Activated effector memory CD4-positive, alpha-beta T cell treated with Interleukin-2 at 50 U/mL for 16 hours (primary cell): ENCODE results near the gene PCYT1B.

Experiments used
- DNase-seq: peaks from one replicate; pipeline ENCODE4 v3.0.0-alpha.2; 2020

PCYT1B gene

DNA sequence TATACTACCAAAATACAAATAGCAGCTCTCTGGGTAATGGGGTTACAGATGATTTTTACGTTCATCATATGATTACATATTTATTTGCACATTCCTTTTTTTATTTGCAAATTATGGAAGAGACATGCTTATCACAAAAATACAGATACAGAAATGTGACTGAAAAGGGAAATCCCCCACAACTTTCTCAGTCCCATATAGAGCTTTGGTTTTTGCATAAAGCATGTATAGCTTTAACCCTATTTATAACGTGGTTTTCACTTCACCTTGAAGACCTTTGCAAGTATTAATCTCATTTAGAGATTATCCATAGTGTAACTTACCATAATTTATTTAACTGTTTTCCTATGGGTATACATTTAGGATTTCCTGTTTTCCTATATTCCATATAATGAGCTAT lies 126.7 kb downstream of the PCYT1B start:
- DNase-seq = no peak

DNA sequence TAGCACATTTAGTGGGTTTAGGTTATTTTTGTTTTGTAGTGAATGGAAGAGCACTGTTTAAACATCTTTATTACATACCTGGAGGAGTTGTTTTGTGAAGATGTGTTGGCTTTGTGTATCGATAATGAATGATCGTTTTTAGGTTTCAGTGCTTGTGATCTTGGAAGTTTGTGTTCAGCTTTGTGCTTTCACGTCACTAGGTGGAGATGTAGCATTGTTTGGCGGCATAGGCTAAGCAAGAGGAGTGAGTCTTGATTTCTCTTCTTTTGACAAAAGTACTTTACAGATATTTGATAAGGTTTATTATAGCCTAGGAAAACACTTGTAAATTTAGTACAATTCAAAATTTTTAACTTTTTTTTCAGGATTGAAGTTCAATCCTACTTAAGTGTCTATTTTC lies 131.7 kb downstream of the PCYT1B start:
- no peak for DNase-seq

DNA sequence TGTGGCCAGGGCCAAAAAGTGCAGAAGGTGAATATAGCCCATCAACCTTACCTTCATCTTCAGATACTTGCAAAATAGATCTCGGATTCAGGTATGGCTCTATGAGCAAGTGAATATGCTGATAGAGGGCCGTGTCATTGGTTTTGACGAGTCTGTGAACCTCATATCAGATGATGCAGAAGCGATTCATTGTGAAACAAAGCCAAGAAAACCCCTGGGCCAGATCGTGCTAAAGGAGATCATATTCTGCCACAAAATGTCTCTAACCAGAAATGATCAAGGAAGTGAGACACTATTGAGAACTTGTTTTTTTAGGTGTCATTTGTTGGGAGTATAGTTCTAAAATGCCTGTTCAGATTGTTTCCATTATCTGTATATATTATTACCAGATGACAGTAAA lies 133.7 kb downstream of the PCYT1B start:
- no peak for DNase-seq

DNA sequence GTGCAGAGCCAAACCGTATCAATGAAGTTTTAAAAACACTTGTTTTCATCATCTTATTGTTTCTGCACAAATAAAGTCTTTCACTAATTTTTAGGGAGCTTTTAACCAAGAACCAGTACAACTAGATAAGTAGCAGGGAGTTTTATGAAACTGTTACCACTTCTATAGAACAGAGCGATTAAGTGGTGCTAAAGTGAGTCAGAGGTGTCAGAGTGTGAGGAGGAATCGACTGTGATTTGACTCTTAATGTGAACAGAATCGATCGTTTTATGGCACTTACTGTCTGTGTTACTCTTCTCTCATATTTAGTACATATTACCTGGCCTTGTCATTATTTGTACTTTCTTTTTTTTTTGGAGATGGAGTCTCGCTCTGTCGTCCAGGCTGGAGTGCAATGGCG lies 138.8 kb downstream of the PCYT1B start:
- DNase-seq = no peak
